Measurements from ENCODE around the gene LILRB4.
"Not testable (repeated sequence)": the region's sequence is repeated elsewhere in the genome, so short reads cannot be mapped to it uniquely, and the experiment has no call there.

Gene LILRB4

DNA sequence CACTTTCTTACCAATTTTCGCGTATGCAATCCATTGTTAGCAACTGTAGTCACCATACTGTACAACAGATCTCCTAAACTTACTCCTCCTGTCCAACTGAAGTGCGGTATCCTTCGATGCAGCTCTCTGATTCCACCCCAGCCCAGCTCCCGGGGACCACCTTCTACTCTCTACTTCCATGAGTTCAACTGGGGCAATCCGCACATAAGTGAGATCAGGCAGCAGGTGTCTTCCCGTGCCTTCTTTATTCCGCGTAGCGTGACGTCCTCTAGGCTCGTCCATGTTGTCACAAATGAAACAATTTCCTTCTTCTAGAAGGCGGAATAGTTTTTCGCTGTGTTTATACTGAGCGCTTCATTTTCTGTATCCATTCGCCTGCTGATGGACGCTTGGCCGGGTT lies 24.1 kb upstream of the LILRB4 start:
- in situ Hi-C loops (cut with HindIII; ENCODE audit: low pct_ligation_motif_present, low sequenced_read_pairs) = no loop called here
- H3K4me3 ChIP-seq (ENCODE audit: low read depth, low read length) = no peak overlapping the region
- no peak for DNase-seq
- no peak overlapping the region for H3K27ac ChIP-seq
- TF ChIP-seq, protein P1, sequence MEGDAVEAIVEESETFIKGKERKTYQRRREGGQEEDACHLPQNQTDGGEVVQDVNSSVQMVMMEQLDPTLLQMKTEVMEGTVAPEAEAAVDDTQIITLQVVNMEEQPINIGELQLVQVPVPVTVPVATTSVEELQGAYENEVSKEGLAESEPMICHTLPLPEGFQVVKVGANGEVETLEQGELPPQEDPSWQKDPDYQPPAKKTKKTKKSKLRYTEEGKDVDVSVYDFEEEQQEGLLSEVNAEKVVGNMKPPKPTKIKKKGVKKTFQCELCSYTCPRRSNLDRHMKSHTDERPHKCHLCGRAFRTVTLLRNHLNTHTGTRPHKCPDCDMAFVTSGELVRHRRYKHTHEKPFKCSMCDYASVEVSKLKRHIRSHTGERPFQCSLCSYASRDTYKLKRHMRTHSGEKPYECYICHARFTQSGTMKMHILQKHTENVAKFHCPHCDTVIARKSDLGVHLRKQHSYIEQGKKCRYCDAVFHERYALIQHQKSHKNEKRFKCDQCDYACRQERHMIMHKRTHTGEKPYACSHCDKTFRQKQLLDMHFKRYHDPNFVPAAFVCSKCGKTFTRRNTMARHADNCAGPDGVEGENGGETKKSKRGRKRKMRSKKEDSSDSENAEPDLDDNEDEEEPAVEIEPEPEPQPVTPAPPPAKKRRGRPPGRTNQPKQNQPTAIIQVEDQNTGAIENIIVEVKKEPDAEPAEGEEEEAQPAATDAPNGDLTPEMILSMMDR (IDR thresholded peaks at IDR 0.05; ENCODE audit: low read depth, low read length, missing control alignments) = no peak
- no peaks in the 10 kb centered on the region for H3K36me3 ChIP-seq (replicated peaks)
- no peaks in the 10 kb centered on the region for H3K27me3 ChIP-seq (replicated peaks)

DNA sequence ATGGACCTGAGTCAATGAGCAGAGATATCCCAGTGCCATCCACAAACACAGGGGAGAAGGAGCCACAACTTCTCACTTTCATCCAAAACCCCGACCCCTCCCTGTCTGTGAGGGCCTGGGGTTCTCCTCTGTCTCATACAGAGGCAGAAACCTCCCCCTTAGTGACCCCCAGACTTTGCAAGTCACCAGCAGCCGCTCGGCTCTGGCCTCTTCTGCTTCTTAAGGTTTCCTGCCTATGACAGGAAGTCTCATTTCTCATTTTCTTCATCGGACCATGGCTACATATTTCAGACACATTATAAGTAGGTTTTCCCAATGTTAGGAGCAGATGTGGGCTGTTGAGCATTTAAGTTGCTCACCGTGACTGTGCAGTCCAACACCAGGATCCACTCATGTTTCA lies 19.8 kb upstream of the LILRB4 start:
- DNase-seq; H3K27ac ChIP-seq; H3K36me3 ChIP-seq (replicated peaks); H3K27me3 ChIP-seq (replicated peaks); in situ Hi-C loops (cut with HindIII; ENCODE audit: low pct_ligation_motif_present, low sequenced_read_pairs); H3K4me3 ChIP-seq (ENCODE audit: low read depth, low read length): not testable (repeated sequence)

DNA sequence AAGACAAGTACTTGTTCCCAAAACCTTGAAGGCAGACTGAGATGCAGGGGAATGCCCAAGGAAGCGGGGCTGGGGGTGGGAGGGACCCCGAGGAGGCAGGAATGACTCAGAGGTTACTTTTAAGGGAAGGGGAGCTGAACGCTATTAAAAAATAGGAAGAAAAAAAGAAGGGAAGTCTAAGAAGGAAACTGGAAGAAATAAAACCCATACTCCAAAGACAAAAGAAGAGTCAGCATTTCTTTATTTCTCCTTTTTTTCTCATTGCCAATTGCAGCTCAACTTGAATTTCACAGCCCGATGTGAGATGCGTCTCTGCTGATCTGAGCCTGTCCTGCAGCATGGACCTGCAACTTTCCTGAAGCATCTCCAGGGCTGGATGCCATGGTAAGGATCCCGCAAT lies 19.2 kb upstream of the LILRB4 start:
- H3K27ac ChIP-seq; H3K27me3 ChIP-seq (replicated peaks); H3K4me3 ChIP-seq (ENCODE audit: low read depth, low read length); in situ Hi-C loops (cut with HindIII; ENCODE audit: low pct_ligation_motif_present, low sequenced_read_pairs); DNase-seq; H3K36me3 ChIP-seq (replicated peaks): not testable (repeated sequence)

DNA sequence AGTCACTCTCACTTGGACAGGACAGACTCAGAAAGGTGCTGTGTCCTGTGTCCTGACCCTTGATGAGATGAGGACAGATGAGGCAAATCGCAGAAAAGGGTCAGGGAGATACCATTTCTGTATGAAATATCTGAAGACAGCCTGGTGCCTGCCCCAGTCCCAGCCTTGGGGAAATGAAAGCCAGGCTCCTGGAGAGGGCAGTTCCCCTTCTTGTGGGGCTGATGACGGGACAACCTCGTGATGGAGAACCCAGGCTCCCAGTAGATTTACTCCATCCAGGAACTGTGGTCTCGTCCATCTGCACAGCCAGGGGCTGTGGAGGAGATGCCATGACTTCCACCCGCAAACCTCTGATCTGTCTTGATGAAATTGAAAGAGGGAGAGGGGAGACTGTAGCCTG lies 18.7 kb upstream of the LILRB4 start:
- Histone ChIP-seq H3K36me3 (replicated peaks) (no peaks in the 10 kb centered on the region), H3K27me3 (replicated peaks) (no peaks in the 10 kb centered on the region), H3K4me3 (ENCODE audit: low read depth, low read length) (no peak overlapping the region), H3K27ac (no peak overlapping the region)
- DNase-seq = no peak
- TF ChIP-seq, protein P1 (IDR thresholded peaks at IDR 0.05; ENCODE audit: low read depth, low read length, missing control alignments) = no peak
- in situ Hi-C loops (cut with HindIII; ENCODE audit: low pct_ligation_motif_present, low sequenced_read_pairs) = no loop called here

DNA sequence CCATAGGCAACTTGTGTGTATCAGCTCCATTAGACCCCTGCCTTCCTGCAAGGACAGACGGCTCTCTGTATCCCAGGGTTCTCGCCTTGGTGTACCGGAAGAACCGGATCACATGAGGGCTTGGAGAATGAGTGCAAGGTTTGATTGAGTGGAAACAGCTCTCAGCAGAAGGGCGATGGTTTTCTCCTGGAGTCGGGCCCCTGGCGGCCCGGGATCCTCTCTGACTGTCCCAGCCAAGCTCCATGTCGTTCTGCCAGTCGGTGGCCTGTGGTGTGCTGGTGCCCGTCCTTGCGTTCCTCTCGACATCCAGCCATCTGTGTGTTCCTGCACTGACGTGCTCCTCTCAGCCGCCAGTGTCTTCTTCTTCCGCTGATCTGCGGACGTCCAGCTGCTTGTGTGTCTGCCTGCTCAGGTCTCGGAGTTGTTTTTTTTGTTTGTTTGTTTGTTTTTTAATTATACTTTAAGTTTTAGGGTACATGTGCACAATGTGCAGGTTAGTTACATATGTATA lies 16.4 kb upstream of the LILRB4 start:
- H3K36me3 ChIP-seq (replicated peaks) = no peaks in the 10 kb centered on the region
- TF ChIP-seq, protein P1 (IDR thresholded peaks at IDR 0.05; ENCODE audit: low read depth, low read length, missing control alignments) = no peak
- H3K27ac ChIP-seq = no peak overlapping the region
- no peak overlapping the region for H3K4me3 ChIP-seq (ENCODE audit: low read depth, low read length)
- H3K27me3 ChIP-seq (replicated peaks) = no peaks in the 10 kb centered on the region
- in situ Hi-C loops (cut with HindIII; ENCODE audit: low pct_ligation_motif_present, low sequenced_read_pairs) = no loop called here
- DNase-seq = no peak

DNA sequence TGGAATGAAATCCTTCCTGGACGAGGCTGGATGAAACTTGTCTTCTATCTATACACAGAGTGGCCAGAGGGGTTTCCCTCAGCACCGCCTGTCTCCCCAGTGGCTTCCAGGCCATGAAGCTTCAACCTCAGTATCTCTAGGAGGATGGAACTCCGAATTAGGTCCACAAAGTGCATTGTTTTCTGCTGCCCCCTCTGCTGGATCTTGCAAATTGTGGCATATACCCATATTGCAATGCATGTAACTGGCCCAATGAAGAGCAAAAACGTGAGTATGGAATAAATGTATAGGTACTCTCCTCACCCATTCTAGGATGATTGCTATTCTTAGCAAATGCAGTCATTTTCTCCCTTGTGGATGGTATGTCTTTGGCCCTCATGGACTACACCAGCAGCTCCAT lies 14.7 kb upstream of the LILRB4 start:
- TF ChIP-seq, protein P1 (IDR thresholded peaks at IDR 0.05; ENCODE audit: low read depth, low read length, missing control alignments) = no peak
- no peak overlapping the region for H3K4me3 ChIP-seq (ENCODE audit: low read depth, low read length)
- no peaks in the 10 kb centered on the region for H3K36me3 ChIP-seq (replicated peaks)
- in situ Hi-C loops (cut with HindIII; ENCODE audit: low pct_ligation_motif_present, low sequenced_read_pairs) = no loop called here
- DNase-seq = no peak
- no peak overlapping the region for H3K27ac ChIP-seq
- H3K27me3 ChIP-seq (replicated peaks) = no peaks in the 10 kb centered on the region

DNA sequence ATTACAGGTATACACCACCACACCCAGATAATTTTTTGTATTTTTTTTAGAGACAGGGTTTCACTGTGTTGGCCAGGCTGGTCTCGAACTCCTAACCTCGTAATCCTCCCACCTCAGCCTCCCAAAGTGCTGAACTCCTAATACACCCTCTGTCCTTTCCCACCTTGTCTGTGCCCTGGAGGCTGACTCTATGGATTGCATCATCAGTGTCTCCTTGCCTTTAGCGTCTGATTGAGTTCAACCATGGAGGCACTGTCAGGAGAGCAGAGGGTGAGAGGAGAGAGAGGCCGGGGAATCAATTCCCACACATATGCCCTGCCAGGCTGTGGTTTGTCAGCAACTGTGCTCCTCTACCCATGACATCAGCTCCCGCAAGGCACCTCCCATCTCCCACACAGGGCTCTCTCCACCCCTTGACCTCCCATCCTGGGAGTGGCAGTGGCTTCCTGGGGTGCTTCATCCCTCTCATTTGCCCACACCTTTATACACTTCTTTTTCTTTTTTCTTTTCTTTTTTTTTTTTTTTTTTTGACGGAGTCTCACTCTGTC lies 12.6 kb upstream of the LILRB4 start:
- H3K27me3 ChIP-seq (replicated peaks) = no peaks in the 10 kb centered on the region
- H3K27ac ChIP-seq = no peak overlapping the region
- TF ChIP-seq, protein P1 (IDR thresholded peaks at IDR 0.05; ENCODE audit: low read depth, low read length, missing control alignments) = no peak
- H3K4me3 ChIP-seq (ENCODE audit: low read depth, low read length) = no peak overlapping the region
- no peaks in the 10 kb centered on the region for H3K36me3 ChIP-seq (replicated peaks)
- in situ Hi-C loops (cut with HindIII; ENCODE audit: low pct_ligation_motif_present, low sequenced_read_pairs) = no loop called here
- no peak for DNase-seq

All from brain microvascular endothelial cell (primary cell).